CD4-positive, alpha-beta T cell treated with Interleukin-10 for 1 hour (primary cell): ENCODE results near the gene ZMYM1.
A peak's percentile ranks its signal among the peaks of the same experiment; 100 is the strongest.
"Not testable (repeated sequence)": the region's sequence is repeated elsewhere in the genome, so short reads cannot be mapped to it uniquely, and the experiment has no call there.

Experiments used
- DNase-seq: peaks from one replicate; pipeline ENCODE4 v3.0.0-alpha.2; 2020

The ZMYM1 gene

DNA sequence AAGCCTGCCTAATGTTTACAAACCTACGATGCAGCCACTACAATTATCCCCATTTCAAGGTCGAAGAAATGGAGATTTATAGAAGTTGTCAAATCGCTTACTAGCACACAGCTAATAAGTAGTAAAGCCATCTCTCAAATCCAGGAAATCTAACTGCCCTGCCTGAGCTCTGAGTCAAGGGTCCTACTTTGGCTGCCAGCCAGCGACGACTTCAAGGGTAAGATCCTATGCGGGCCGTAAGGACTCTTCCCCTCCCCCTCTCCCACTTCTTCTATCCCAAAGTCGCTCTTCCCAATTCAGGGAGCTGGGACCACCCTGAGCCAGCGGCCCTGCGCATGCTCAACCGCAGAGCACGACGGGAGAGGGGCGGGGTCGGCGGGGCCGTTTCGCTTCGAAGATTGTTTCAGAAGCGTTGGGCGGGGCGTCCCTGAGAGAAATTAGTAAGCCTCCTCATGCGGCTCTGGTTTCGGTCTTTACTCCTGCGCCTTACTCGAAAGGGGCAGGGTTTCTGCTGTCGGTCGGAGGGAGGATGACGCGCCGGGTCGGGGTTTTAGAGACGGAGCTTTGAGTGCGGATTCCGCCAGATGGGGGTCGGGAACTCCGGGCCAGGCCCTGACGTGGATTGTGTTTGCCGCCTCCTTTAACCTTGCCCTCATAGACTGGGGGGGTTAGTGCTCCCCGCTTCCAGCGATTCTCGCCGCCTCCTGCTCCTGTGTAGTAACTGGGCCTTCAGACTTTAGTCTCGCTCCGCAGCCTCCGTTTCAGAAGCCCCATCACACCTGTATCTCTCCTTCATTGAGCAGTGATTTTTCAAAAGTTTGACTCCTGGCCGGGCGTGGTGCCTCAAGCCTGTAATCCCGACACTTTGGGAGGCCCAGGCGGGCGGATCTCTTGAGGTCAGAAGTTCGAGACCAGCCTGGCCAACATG, at the start of gene ZMYM1:
Gene ZMYM1 (plus strand): TSS at position 383 of the 928 bp plus-strand sequence. CDS start 14,603 bp downstream, outside the sequence.
- DNase-seq: peak; percentile 81

DNA sequence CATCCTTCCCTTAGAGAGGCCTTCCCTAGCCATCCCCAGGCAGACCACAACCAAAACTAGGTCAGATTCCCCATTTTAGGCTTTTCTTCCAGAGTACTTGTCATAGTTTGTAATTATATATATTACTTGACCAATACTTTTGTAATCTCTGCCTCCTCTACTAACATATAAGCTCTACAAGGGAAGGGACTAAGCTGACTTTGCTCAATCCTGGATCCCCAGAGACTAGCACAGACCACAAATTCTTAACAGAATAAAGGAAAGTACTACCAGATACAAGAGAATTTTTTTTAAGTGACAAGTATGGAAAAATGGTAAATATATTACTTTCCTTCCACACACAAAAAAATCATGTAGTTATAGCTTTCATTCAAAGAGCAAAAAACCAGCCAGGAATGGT, 49.4 kb upstream of the ZMYM1 start:
- no peak for DNase-seq

GRCh38 chr1:35030338-35030737, 48.8 kb upstream of the ZMYM1 start:
- no peak for DNase-seq

DNA sequence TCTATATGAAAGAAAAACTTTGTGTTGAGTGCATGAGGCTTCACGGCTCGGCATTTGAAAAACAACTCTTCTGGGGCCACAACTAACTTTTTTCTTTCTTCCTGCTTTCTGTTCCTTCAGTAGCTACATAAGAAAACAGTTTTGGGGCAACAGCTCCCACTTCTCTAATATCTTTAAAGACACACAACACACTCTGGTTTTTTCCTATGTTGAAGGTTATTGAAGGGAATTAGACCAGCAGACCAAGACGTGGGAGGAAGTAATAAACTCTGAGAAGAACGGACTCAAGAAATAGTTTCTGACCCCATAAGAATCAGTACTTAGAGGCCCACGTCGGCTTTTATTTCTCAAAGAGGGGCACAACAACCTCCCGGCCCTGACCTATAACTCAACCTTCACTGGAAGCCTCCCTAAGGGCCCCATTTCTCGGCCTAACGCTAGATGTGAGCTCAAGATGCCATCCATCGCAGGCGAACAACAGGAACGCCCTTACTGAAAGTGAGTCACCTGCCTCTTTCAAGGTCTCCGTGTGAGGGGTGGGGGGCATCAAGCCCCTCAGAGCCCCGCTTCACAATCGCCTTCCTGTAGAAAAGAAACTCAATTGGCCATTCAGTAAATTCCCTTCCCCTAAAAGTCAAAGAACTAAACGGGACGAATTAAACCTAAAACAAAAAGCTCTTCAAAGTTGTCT, 48.3 kb upstream of the ZMYM1 start:
- DNase-seq: peak; percentile 34

GRCh38 chr1:35032384-35032739, 46.8 kb upstream of the ZMYM1 start:
- no peak for DNase-seq

DNA sequence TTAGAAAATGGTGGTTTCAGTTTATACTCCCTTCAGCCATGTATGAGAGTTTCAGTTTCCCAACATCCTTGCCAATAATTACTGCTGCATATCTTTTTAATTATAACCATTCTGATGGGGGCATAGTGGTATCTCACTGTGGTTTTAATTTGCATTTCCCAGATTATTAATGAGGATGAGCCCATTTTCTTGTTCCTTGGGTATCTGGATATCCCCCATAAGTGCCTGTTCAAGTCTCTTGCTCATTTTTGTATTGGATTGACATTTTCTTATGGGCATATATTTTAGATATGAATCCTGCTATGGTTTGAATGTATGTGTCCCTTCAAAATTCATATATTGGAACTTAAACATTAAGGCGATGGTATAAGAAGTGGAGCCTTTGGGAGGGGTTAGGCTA, 45.8 kb upstream of the ZMYM1 start:
- no peak for DNase-seq

DNA sequence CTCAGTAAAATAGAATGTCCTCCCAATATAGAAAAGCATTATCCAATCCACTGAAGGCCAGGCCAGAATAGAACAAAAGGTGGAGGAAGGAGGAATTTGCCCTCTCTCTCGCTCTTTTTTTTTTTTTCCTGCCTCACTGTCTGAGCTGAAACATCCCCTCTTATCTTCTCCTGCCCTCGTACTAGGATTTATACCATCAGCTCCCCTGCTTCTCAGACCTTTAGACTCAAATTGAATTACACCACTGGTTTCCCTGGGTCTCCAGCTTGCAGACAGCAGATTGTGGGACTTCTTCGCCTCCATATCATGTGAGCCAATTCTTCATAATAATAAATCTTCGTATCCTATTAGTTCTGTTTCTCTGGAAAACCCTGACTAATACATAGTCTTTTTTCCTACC, 42.6 kb upstream of the ZMYM1 start:
- no peak for DNase-seq

- DNase-seq: no peak
These were observed 42.0 kb upstream of the ZMYM1 start for GRCh38 chr1:35037206-35037605.

- no peak for DNase-seq
These were observed 40.5 kb upstream of the ZMYM1 start for GRCh38 chr1:35038723-35039122.

- DNase-seq: no peak
These were observed 35.7 kb upstream of the ZMYM1 start for GRCh38 chr1:35043498-35043897.

DNA sequence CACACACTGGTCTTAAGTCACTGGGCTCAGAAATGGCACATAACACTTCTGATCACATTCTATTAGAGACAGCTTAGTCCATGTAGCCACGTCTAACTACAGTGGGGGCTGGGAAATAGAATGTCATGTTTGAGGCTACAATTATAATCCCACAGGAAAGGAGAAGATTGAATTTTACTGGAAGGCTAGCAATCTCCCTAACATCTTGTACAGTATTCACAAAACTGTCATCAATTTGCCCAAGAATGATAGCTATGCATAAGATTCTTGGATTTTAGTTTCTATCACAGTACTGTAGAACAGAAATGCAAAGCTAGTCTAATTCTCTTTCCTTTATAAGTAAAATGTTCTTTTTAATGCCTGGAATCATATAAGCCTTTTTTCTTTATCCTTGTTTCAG, 34.8 kb upstream of the ZMYM1 start:
- no peak for DNase-seq

- DNase-seq: no peak
These were observed 32.5 kb upstream of the ZMYM1 start for GRCh38 chr1:35046730-35047129.

- no peak for DNase-seq
These were observed 31.9 kb upstream of the ZMYM1 start for GRCh38 chr1:35047188-35047858.

- no peak for DNase-seq
These were observed 30.1 kb upstream of the ZMYM1 start for GRCh38 chr1:35049116-35049515.

DNA sequence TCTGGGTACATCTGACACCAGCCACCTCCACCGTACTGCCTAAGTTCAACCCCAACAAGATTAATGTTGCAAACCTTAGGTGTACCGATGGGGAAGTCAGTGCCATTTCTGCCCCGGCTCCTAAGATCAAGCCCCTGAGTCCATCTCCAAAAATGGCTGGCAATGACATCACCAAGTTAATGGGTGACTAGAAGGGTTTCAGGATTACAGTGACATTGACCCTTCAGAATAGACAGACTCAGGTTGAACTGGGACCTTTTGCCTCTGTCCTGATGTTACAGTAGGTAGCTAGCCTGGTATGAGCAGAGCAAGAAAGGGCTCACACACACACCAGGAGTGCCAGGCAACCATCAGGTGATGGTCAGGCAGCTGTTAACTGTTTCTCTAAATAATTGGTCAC, 25.8 kb upstream of the ZMYM1 start:
- DNase-seq: no peak

- not testable (repeated sequence) for DNase-seq
These were observed 24.9 kb upstream of the ZMYM1 start for GRCh38 chr1:35054282-35054681.

DNA sequence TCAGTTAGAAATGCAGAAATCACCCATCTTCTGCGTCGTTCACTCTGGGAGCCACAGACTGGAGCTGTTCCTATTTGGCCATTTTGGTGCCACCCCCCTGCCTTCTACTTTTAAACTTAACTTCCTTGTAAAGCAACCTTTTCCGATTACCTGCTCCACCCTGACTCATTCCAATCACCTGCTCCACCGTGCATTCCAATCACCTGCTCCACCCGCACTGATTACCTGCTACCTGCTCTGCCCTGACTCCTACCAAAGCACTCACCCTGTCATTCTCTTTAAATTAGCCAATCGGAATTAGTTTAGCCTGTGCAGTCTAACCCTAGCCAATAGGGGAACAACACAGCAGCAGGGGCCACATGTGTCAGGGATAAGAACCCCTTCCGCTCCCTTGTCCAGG, 20.9 kb upstream of the ZMYM1 start:
- DNase-seq: not testable (repeated sequence)

GRCh38 chr1:35058988-35059387, 20.2 kb upstream of the ZMYM1 start:
- no peak for DNase-seq

DNA sequence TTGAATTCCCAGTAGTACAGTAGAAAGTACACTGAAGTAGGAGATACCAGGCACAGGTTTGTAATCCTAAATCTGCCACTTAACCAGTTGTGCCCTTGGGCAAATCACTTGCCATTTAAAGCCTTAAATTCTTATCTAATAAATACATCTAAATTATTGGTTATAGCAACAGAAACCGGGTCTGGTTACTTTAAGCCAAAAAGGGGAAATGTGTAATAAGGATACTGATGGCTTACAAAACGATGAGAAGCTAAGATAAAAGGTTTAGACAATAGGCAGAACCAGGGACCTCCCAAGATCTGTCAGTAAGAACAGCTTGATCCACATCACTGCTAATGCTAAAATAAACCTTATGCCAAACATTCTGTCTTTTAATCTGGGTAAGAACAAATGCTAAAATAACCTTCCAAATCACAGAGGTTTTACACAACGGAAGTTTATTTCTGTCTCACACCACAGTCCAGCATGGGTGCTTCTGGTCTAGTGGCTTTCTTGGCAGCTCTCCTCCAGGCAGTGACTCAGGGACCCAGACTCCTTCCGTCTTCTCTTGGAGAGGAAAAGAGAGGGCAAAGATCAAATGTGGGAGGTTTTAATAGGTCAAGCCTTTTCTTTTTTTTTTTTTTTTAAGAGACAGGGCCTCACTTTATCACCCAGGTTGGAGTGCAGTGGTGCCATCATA, 16.5 kb upstream of the ZMYM1 start:
- DNase-seq: no peak

- DNase-seq: no peak
These were observed 14.9 kb upstream of the ZMYM1 start for GRCh38 chr1:35064265-35064664.

DNA sequence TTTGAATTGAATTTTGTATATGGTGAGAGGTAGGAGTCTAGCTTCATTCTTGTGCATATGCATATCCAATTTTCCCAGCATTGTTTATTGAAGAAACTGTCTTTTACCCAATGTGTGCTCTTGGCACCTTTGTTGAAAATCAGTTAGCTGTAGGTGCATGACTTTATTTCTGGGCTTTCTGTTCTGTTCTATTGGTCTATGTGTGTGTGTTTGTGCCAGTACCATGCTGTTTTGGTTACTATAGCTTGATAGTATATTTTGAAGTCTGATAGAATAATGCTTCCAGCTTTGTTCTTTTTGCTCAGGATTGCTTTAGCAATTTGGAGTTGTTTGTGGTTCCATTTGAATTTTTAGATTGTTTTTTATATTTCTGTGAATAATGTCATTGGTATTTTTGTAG, 9.4 kb upstream of the ZMYM1 start:
- no peak for DNase-seq

DNA sequence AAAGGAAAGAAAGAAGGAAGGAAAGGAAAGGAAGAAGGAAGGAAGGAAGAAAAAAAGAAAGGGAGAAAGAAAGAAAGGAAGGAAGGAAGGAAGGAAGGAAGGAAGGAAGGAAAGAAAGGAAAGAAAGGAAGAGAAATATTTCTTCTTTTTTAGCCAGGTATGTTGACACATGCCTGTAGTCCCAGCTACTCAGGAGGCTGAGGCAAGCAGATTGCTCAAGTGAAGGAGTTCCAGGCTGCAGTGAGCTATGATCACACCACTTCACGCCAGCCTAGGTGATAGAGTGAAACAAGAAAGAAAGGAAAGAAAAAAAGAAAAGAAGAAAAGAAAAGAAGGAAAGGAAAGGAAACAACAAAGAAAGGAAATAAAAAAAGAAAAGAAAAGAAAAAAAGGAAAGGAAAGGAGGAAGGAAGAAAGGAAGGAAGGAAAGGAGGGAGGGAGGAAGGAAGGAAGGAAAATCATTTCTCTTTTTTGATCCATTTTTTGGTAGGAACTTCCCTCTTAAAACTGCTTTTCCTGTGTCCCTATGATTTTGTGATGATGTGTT, 5.8 kb upstream of the ZMYM1 start:
- DNase-seq: no peak

- DNase-seq: not testable (repeated sequence)
These were observed 2.8 kb upstream of the ZMYM1 start for GRCh38 chr1:35076426-35076825.
